HepG2 (cell line): ENCODE results near the gene XXYLT1. TPM values are rescaled to one million over a fixed set of nuclear protein-coding genes. Genes with fewer than 3 reads are reported as not detected.

Experiments used
- FOSL1 ChIP-seq: sonication (generic); formaldehyde crosslinking; IDR thresholded peaks from 2 replicates; pipeline ENCODE4 v1.9.0; 2021; ENCODE audit warnings: missing genetic modification reagents, borderline replicate concordance
- HNF1A ChIP-seq, 2 experiments: sonication (generic) in 1 of 2; formaldehyde crosslinking in 1 of 2; IDR thresholded peaks; 2 replicates each; pipeline versions ENCODE4 v1.4.0 to v1.6.1; 2016 to 2020; ENCODE audit warnings: borderline replicate concordance in 1 of 2, low read depth in 1 of 2, mild to moderate bottlenecking in 1 of 2, missing genetic modification reagents in 1 of 2
- ISL2 ChIP-seq: sonication (generic); formaldehyde crosslinking; IDR thresholded peaks from 2 replicates; pipeline ENCODE4 v1.5.0; 2020; ENCODE audit warnings: missing genetic modification reagents
- KDM1A ChIP-seq: IDR thresholded peaks from 2 replicates; pipeline ENCODE4 v1.6.1; 2016; ENCODE audit warnings: missing compliant biosample characterization
- MED13 ChIP-seq: sonication (generic); formaldehyde crosslinking; IDR thresholded peaks from 2 replicates; pipeline ENCODE4 v1.5.0; 2020; ENCODE audit warnings: missing genetic modification reagents
- NFE2L2 ChIP-seq: fragments of 150-350 bp; IDR thresholded peaks from 2 replicates; pipeline ENCODE4 v1.6.1; 2014; ENCODE audit warnings: low read length
- NR2F1 ChIP-seq, 2 experiments: fragments of 450-650 bp in 1 of 2; formaldehyde crosslinking in 1 of 2; IDR thresholded peaks; 2 replicates each; pipeline versions ENCODE4 v1.5.0 to v1.6.1; 2016 to 2020; ENCODE audit warnings: mild to moderate bottlenecking in 1 of 2, missing compliant biosample characterization in 1 of 2, missing genetic modification reagents in 1 of 2, moderate library complexity in 1 of 2
- PCBP1 ChIP-seq: fragments of 200-400 bp; formaldehyde crosslinking; IDR thresholded peaks from 2 replicates; pipeline ENCODE4 v1.6.1; 2017; ENCODE audit warnings: mild to moderate bottlenecking, low read depth, low read length, borderline replicate concordance
- PCBP2 ChIP-seq: fragments of 200-400 bp; formaldehyde crosslinking; optimal IDR thresholded peaks from 2 replicates; pipeline ENCODE3; 2018; ENCODE audit warnings: low read length, low read depth; ENCODE audit not compliant: poor library complexity, severe bottlenecking
- PPARG ChIP-seq: conservative IDR thresholded peaks from 2 replicates; pipeline ENCODE4 v1.6.1; 2016; ENCODE audit warnings: missing biosample characterization, missing genetic modification reagents
- SALL1 ChIP-seq: sonication (generic); formaldehyde crosslinking; IDR thresholded peaks from 2 replicates; pipeline ENCODE4 v1.8.0; 2022; ENCODE audit warnings: mild to moderate bottlenecking, missing genetic modification reagents
- SAP130 ChIP-seq: IDR thresholded peaks from 2 replicates; pipeline ENCODE4 v1.6.1; 2016; ENCODE audit warnings: low read depth
- SCMH1 ChIP-seq: sonication (generic); formaldehyde crosslinking; IDR thresholded peaks from 2 replicates; pipeline ENCODE4 v1.9.0; 2021; ENCODE audit warnings: missing genetic modification reagents, mild to moderate bottlenecking, borderline replicate concordance
- TCF7L2 ChIP-seq: IDR thresholded peaks from 2 replicates; pipeline ENCODE4 v1.6.1; 2011; ENCODE audit warnings: mild to moderate bottlenecking, low read depth, low read length, moderate library complexity
- WIZ ChIP-seq: sonication (generic); formaldehyde crosslinking; IDR thresholded peaks from 2 replicates; pipeline ENCODE4 v1.5.1; 2020; ENCODE audit warnings: mild to moderate bottlenecking, missing genetic modification reagents
- ZBTB7B ChIP-seq: sonication (generic); formaldehyde crosslinking; IDR thresholded peaks from 2 replicates; pipeline ENCODE4 v1.4.0; 2020; ENCODE audit warnings: missing genetic modification reagents
- ZFP90 ChIP-seq: sonication (generic); formaldehyde crosslinking; IDR thresholded peaks from 2 replicates; pipeline ENCODE4 v1.8.0; 2022; ENCODE audit warnings: missing genetic modification reagents, mild to moderate bottlenecking, inconsistent platforms, borderline replicate concordance
- ZNF24 ChIP-seq: fragments of 450-650 bp; IDR thresholded peaks from 2 replicates; pipeline ENCODE4 v1.6.1; 2017; ENCODE audit warnings: antibody characterized with exemption, mild to moderate bottlenecking
- ZNF30 ChIP-seq: sonication (generic); formaldehyde crosslinking; IDR thresholded peaks from 2 replicates; pipeline ENCODE4 v1.5.0; 2020; ENCODE audit warnings: mild to moderate bottlenecking, missing genetic modification reagents
- ZNF496 ChIP-seq: sonication (generic); formaldehyde crosslinking; IDR thresholded peaks from 2 replicates; pipeline ENCODE4 v1.8.1; 2023; ENCODE audit warnings: mild to moderate bottlenecking, moderate library complexity, missing genetic modification reagents; ENCODE audit not compliant: insufficient replicate concordance
- ZNF576 ChIP-seq: sonication (generic); formaldehyde crosslinking; IDR thresholded peaks from 2 replicates; pipeline ENCODE4 v1.4.0; 2020; ENCODE audit warnings: mild to moderate bottlenecking, missing genetic modification reagents
- ZNF816 ChIP-seq: sonication (generic); formaldehyde crosslinking; IDR thresholded peaks from 2 replicates; pipeline ENCODE4 v1.8.0; 2022; ENCODE audit warnings: missing genetic modification reagents, mild to moderate bottlenecking, borderline replicate concordance
- ZSCAN9 ChIP-seq: IDR thresholded peaks from 2 replicates; pipeline ENCODE4 v1.6.1; 2016; ENCODE audit warnings: borderline replicate concordance
- polyA plus RNA-seq, 8 experiments: library from polyadenylated mRNA; depleted of rRNA in 3 of 8; stranded (reverse) in 7 of 8; unstranded in 1 of 8; fragments of >200 nt; fragmentation: Illumina TruSeq in 4 of 8; extraction: Trizol in 4 of 8; gene quantifications; 2 replicates each; pipeline versions ENCODE4 v1.2.1 to v1.2.3, GENCODE V29; 2011 to 2016; ENCODE audit warnings: low read depth in 4 of 8, missing spikeins in 1 of 8, mixed read lengths in 1 of 8; ENCODE audit not compliant: insufficient read depth in 1 of 8
- total RNA-seq, 5 experiments: library from RNA; depleted of rRNA; stranded (reverse); fragments of >200 nt; fragmentation: Illumina TruSeq; extraction: Trizol; gene quantifications; 2 replicates each; pipeline ENCODE4 v1.2.3, GENCODE V29; 2016; ENCODE audit warnings: low read depth in 1 of 5
- TF ChIP-seq, protein P1 (sequence below): sonication (generic); formaldehyde crosslinking; IDR thresholded peaks from 2 replicates; pipeline ENCODE4 v1.5.0; 2020; ENCODE audit warnings: mild to moderate bottlenecking, missing genetic modification reagents, moderate library complexity
- TF ChIP-seq, protein P2 (sequence below): sonication (generic); formaldehyde crosslinking; IDR thresholded peaks from 2 replicates; pipeline ENCODE4 v1.5.1; 2020; ENCODE audit warnings: missing genetic modification reagents, mild to moderate bottlenecking, borderline replicate concordance

Gene XXYLT1
- total and polyA plus RNA-seq, 2 of the 13 experiments (the other 11 are each of a cell fraction or from before 2014, with no cell fraction given), result 17.7 to 19.0 TPM

DNA sequence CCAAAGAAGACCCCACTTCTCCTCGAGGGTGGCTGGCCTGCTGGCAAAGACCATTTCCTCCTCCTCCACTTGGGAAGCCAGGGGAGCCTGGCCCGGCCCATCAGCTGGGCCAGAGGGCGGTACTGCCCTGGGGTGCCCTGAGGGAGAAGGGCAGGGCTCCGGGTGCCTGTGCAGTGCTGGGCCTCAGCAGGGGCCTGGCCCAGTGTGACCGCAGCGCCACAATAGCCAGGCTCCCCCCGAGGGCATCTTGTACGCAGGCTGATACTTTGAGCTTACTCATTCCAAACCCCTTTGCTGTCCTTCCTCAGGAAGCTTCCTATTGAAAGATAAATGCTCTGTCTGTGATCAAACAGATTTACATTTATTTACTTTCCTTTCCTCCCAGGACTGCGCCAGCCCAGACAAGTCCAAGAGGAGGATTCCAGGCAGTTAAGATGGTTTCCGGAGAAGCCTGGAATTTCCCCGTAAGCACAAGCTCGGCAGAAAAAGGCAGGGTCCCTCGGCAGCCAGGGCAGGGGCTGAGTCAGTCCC is 240.1 kb downstream of the XXYLT1 start (continued):
- no peak for TF ChIP-seq PCBP2
- peak; percentile 89; the same call in 1 of the 2 replicates for TF ChIP-seq ZNF816 (CRISPR knock-in tag)
- TF ChIP-seq ZBTB7B (CRISPR knock-in tag), result 0 out of 2 replicates have a peak, but pooled peaks have one; percentile 33
- TF ChIP-seq, protein P1, sequence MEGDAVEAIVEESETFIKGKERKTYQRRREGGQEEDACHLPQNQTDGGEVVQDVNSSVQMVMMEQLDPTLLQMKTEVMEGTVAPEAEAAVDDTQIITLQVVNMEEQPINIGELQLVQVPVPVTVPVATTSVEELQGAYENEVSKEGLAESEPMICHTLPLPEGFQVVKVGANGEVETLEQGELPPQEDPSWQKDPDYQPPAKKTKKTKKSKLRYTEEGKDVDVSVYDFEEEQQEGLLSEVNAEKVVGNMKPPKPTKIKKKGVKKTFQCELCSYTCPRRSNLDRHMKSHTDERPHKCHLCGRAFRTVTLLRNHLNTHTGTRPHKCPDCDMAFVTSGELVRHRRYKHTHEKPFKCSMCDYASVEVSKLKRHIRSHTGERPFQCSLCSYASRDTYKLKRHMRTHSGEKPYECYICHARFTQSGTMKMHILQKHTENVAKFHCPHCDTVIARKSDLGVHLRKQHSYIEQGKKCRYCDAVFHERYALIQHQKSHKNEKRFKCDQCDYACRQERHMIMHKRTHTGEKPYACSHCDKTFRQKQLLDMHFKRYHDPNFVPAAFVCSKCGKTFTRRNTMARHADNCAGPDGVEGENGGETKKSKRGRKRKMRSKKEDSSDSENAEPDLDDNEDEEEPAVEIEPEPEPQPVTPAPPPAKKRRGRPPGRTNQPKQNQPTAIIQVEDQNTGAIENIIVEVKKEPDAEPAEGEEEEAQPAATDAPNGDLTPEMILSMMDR, result peak; percentile 24; the same call in 1 of the 2 replicates
- TF ChIP-seq NFE2L2, result no peak
- no peak for TF ChIP-seq HNF1A (IDR thresholded peaks at IDR 0.05; ENCODE audit: low read depth)
- peak; percentile 31; the same call in 1 of the 2 replicates for TF ChIP-seq HNF1A (CRISPR knock-in tag; IDR thresholded peaks at IDR 0.05; ENCODE audit: borderline replicate concordance)
- TF ChIP-seq ZNF30 (CRISPR knock-in tag), result no peak
- no peak for TF ChIP-seq NR2F1 (CRISPR knock-in tag; IDR thresholded peaks at IDR 0.05)
- no peak for TF ChIP-seq SCMH1 (CRISPR knock-in tag)
- TF ChIP-seq SALL1 (CRISPR knock-in tag), result peak; percentile 45
- no peak for TF ChIP-seq TCF7L2
- TF ChIP-seq, protein P2, sequence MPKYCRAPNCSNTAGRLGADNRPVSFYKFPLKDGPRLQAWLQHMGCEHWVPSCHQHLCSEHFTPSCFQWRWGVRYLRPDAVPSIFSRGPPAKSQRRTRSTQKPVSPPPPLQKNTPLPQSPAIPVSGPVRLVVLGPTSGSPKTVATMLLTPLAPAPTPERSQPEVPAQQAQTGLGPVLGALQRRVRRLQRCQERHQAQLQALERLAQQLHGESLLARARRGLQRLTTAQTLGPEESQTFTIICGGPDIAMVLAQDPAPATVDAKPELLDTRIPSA, result no peak
- TF ChIP-seq ZNF24, result no peak
- no peak for TF ChIP-seq FOSL1 (CRISPR knock-in tag)
- no peak for TF ChIP-seq ISL2 (CRISPR knock-in tag)
- no peak for TF ChIP-seq KDM1A (CRISPR knock-in tag)
- 0 out of 2 replicates have a peak, but pooled peaks have one; percentile 2 for TF ChIP-seq ZSCAN9 (CRISPR knock-in tag)
- TF ChIP-seq SAP130 (CRISPR knock-in tag), result peak; percentile 52
- TF ChIP-seq ZNF576, result no peak
- no peak for TF ChIP-seq ZNF496
- TF ChIP-seq ZFP90 (CRISPR knock-in tag), result no peak
- TF ChIP-seq PPARG (CRISPR knock-in tag), result 0 out of 2 replicates have a peak, but pooled peaks have one; percentile 31
- TF ChIP-seq MED13 (CRISPR knock-in tag), result no peak
- TF ChIP-seq PCBP1, result no peak
- TF ChIP-seq WIZ, result no peak
